GM23338 (cell line): ENCODE measurements around the gene CLNK. TPM values are rescaled to one million over a fixed set of nuclear protein-coding genes. Genes with fewer than 3 reads are reported as not detected.

ENCODE experiments used
- ATAC-seq: fragments of 200-7000 bp; cut with Tn5 transposase; 3 replicates; pipeline ENCODE4 v1.9.1; 2020
- DNase-seq: peaks from one replicate; pipeline ENCODE4 v3.0.0-alpha.2; 2015; ENCODE audit warnings: low spot score
- H2AFZ ChIP-seq: fragments of 200-600 bp; sonication (generic); 2 replicates; pipeline ENCODE4 v1.8.0; 2016; ENCODE audit warnings: antibody characterized with exemption, mild to moderate bottlenecking, moderate library complexity
- H3F3A ChIP-seq: fragments of 200-600 bp; sonication (generic); replicated peaks from 2 replicates; pipeline ENCODE4 v1.8.0; 2017; ENCODE audit warnings: antibody characterized with exemption, mixed run types, low read depth
- H3K27ac ChIP-seq: fragments of 200-600 bp; sonication (generic); 2 replicates; pipeline ENCODE4 v1.6.1; 2016; ENCODE audit warnings: low read depth
- H3K27me3 ChIP-seq: fragments of 200-600 bp; sonication (generic); 2 replicates; pipeline ENCODE4 v1.8.0; 2016; ENCODE audit warnings: mild to moderate bottlenecking, mixed run types, moderate library complexity; ENCODE audit not compliant: insufficient read depth
- H3K36me3 ChIP-seq: fragments of 200-600 bp; sonication (generic); 2 replicates; pipeline ENCODE4 v1.8.0; 2016; ENCODE audit warnings: mild to moderate bottlenecking; ENCODE audit not compliant: insufficient read depth
- H3K4me1 ChIP-seq: fragments of 200-600 bp; sonication (generic); 2 replicates; pipeline ENCODE4 v1.8.0; 2016; ENCODE audit warnings: mild to moderate bottlenecking, moderate library complexity; ENCODE audit not compliant: insufficient read depth
- H3K4me2 ChIP-seq: fragments of 200-600 bp; sonication (generic); 2 replicates; pipeline ENCODE4 v1.7.1; 2017; ENCODE audit warnings: mixed run types
- H3K4me3 ChIP-seq: fragments of 200-600 bp; sonication (generic); 2 replicates; pipeline ENCODE4 v1.6.1; 2016; ENCODE audit warnings: mixed run types
- H3K79me2 ChIP-seq: fragments of 200-600 bp; sonication (generic); replicated peaks from 2 replicates; pipeline ENCODE4 v1.8.0; 2017; ENCODE audit warnings: mild to moderate bottlenecking; ENCODE audit not compliant: insufficient read depth
- H3K9me2 ChIP-seq: fragments of 200-600 bp; sonication (generic); 2 replicates; pipeline ENCODE4 v1.8.0; 2017; ENCODE audit not compliant: insufficient read depth
- H4K20me1 ChIP-seq: fragments of 200-600 bp; sonication (generic); replicated peaks from 2 replicates; pipeline ENCODE4 v1.8.0; 2017; ENCODE audit warnings: mild to moderate bottlenecking; ENCODE audit not compliant: insufficient read depth
- H3K27ac Mint-ChIP-seq: 2 replicates; pipeline ENCODE4 v1.8.0; 2020; ENCODE audit warnings: inconsistent platforms, mild to moderate bottlenecking, moderate library complexity, mixed read lengths
- H3K27me3 Mint-ChIP-seq: 3 replicates; pipeline ENCODE4 v1.8.0; 2022; ENCODE audit warnings: low read depth, mild to moderate bottlenecking, moderate library complexity, mixed read lengths, inconsistent platforms; ENCODE audit not compliant: insufficient read depth, poor library complexity
- H3K36me3 Mint-ChIP-seq: 3 replicates; pipeline ENCODE4 v1.8.0; 2021; ENCODE audit warnings: low read depth, mild to moderate bottlenecking, inconsistent platforms, moderate library complexity, mixed read lengths
- H3K4me1 Mint-ChIP-seq: 3 replicates; pipeline ENCODE4 v1.8.0; 2020; ENCODE audit warnings: mild to moderate bottlenecking, inconsistent platforms, mixed read lengths
- H3K4me3 Mint-ChIP-seq: 3 replicates; pipeline ENCODE4 v1.8.0; 2021; ENCODE audit warnings: moderate library complexity, mild to moderate bottlenecking, inconsistent platforms, mixed read lengths
- H3K9me3 Mint-ChIP-seq: 3 replicates; pipeline ENCODE4 v1.8.0; 2020; ENCODE audit warnings: moderate library complexity, mild to moderate bottlenecking, inconsistent platforms, mixed read lengths
- CREB1 ChIP-seq: fragments of 250-450 bp; sonication (Bioruptor Pico); IDR thresholded peaks from 2 replicates; pipeline ENCODE4 v1.5.0; 2020; ENCODE audit warnings: low read depth, mild to moderate bottlenecking, moderate library complexity
- EZH2 ChIP-seq: fragments of 200-600 bp; sonication (generic); IDR thresholded peaks from one replicate; pipeline ENCODE4 v1.8.0; 2017; ENCODE audit warnings: antibody characterized with exemption, mild to moderate bottlenecking, low read depth; ENCODE audit not compliant: unreplicated experiment
- NANOG ChIP-seq: IDR thresholded peaks from 2 replicates; pipeline ENCODE4 v1.6.1; 2016; ENCODE audit warnings: antibody characterized with exemption, borderline replicate concordance
- ZNF331 ChIP-seq: fragments of 250-450 bp; sonication (Bioruptor Pico); IDR thresholded peaks from 2 replicates; pipeline ENCODE4 v1.5.0; 2020; ENCODE audit warnings: low read depth, mild to moderate bottlenecking, moderate library complexity
- polyA plus RNA-seq: library from polyadenylated mRNA; unstranded; fragments of >200 nt; fragmentation: Nextera tagmentation; extraction: Ambion mirVana; gene quantifications from 2 replicates; pipeline ENCODE4 v1.2.1, GENCODE V29; 2016
- total RNA-seq: library from RNA; depleted of rRNA; stranded (reverse); fragments of >200 nt; shearing (Covaris generic); gene quantifications from 2 replicates; pipeline ENCODE4 v1.2.3, GENCODE V29; 2014
- TF ChIP-seq, protein P1 (sequence below): fragments of 250-450 bp; sonication (Bioruptor Pico); IDR thresholded peaks from 2 replicates; pipeline ENCODE4 v1.5.0; 2020; ENCODE audit warnings: mild to moderate bottlenecking, moderate library complexity

CLNK gene
- total and polyA plus RNA-seq, 2 experiments from 2014 or later: not detected

- Mint-ChIP-seq H3K4me1 (peaks cover 17% of the 10 kb centered on the region), H3K4me3 (no peak overlapping the region), H3K36me3 (no peaks in the 10 kb centered on the region), H3K9me3 (no peaks in the 10 kb centered on the region), H3K27ac (no peak overlapping the region), H3K27me3 (no peaks in the 10 kb centered on the region)
- Histone ChIP-seq H3K9me2 (no peaks in the 10 kb centered on the region), H3K4me1 (no peaks in the 10 kb centered on the region; the same call in 1 of the 2 replicates), H3K79me2 (no peaks in the 10 kb centered on the region), H3K27ac (no peak overlapping the region), H4K20me1 (no peaks in the 10 kb centered on the region; the same call in 1 of the 2 replicates), H3K36me3 (no peaks in the 10 kb centered on the region), H3F3A (no peaks in the 10 kb centered on the region), H3K4me2 (no peak overlapping the region), H2AFZ (no peak overlapping the region), H3K4me3 (no peak overlapping the region), H3K27me3 (no peaks in the 10 kb centered on the region)
- no peak for ATAC-seq
- TF ChIP-seq, protein P1, sequence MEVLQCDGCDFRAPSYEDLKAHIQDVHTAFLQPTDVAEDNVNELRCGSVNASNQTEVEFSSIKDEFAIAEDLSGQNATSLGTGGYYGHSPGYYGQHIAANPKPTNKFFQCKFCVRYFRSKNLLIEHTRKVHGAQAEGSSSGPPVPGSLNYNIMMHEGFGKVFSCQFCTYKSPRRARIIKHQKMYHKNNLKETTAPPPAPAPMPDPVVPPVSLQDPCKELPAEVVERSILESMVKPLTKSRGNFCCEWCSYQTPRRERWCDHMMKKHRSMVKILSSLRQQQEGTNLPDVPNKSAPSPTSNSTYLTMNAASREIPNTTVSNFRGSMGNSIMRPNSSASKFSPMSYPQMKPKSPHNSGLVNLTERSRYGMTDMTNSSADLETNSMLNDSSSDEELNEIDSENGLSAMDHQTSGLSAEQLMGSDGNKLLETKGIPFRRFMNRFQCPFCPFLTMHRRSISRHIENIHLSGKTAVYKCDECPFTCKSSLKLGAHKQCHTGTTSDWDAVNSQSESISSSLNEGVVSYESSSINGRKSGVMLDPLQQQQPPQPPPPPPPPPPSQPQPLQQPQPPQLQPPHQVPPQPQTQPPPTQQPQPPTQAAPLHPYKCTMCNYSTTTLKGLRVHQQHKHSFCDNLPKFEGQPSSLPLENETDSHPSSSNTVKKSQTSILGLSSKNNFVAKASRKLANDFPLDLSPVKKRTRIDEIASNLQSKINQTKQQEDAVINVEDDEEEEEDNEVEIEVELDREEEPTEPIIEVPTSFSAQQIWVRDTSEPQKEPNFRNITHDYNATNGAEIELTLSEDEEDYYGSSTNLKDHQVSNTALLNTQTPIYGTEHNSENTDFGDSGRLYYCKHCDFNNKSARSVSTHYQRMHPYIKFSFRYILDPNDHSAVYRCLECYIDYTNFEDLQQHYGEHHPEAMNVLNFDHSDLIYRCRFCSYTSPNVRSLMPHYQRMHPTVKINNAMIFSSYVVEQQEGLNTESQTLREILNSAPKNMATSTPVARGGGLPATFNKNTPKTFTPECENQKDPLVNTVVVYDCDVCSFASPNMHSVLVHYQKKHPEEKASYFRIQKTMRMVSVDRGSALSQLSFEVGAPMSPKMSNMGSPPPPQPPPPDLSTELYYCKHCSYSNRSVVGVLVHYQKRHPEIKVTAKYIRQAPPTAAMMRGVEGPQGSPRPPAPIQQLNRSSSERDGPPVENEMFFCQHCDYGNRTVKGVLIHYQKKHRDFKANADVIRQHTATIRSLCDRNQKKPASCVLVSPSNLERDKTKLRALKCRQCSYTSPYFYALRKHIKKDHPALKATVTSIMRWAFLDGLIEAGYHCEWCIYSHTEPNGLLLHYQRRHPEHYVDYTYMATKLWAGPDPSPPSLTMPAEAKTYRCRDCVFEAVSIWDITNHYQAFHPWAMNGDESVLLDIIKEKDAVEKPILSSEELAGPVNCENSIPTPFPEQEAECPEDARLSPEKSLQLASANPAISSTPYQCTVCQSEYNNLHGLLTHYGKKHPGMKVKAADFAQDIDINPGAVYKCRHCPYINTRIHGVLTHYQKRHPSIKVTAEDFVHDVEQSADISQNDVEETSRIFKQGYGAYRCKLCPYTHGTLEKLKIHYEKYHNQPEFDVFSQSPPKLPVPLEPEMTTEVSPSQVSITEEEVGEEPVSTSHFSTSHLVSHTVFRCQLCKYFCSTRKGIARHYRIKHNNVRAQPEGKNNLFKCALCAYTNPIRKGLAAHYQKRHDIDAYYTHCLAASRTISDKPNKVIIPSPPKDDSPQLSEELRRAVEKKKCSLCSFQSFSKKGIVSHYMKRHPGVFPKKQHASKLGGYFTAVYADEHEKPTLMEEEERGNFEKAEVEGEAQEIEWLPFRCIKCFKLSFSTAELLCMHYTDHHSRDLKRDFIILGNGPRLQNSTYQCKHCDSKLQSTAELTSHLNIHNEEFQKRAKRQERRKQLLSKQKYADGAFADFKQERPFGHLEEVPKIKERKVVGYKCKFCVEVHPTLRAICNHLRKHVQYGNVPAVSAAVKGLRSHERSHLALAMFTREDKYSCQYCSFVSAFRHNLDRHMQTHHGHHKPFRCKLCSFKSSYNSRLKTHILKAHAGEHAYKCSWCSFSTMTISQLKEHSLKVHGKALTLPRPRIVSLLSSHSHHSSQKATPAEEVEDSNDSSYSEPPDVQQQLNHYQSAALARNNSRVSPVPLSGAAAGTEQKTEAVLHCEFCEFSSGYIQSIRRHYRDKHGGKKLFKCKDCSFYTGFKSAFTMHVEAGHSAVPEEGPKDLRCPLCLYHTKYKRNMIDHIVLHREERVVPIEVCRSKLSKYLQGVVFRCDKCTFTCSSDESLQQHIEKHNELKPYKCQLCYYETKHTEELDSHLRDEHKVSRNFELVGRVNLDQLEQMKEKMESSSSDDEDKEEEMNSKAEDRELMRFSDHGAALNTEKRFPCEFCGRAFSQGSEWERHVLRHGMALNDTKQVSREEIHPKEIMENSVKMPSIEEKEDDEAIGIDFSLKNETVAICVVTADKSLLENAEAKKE (CRISPR knock-in tag): no peak
- TF ChIP-seq NANOG: no peak
- TF ChIP-seq ZNF331 (CRISPR knock-in tag): no peak
- no peak for TF ChIP-seq CREB1 (CRISPR knock-in tag)
- TF ChIP-seq EZH2: no peak
- no peak for DNase-seq
Observed at GRCh38 chr4:10732914-10733415, 48.4 kb upstream of the CLNK start.
